ENCODE results near the gene GRB7. TPM values are rescaled to one million over a fixed set of nuclear protein-coding genes. Genes with fewer than 3 reads are reported as not detected.

The GRB7 gene
- total RNA-seq, 1 donor from 2014 or later = 34.5 TPM

- peak overlapping the region; percentile 34 for H3K27ac ChIP-seq
- intact Hi-C loops (cut with DNase I) = no loop called here
- no peak overlapping the region for H3K4me3 ChIP-seq
- TF ChIP-seq, protein P1, sequence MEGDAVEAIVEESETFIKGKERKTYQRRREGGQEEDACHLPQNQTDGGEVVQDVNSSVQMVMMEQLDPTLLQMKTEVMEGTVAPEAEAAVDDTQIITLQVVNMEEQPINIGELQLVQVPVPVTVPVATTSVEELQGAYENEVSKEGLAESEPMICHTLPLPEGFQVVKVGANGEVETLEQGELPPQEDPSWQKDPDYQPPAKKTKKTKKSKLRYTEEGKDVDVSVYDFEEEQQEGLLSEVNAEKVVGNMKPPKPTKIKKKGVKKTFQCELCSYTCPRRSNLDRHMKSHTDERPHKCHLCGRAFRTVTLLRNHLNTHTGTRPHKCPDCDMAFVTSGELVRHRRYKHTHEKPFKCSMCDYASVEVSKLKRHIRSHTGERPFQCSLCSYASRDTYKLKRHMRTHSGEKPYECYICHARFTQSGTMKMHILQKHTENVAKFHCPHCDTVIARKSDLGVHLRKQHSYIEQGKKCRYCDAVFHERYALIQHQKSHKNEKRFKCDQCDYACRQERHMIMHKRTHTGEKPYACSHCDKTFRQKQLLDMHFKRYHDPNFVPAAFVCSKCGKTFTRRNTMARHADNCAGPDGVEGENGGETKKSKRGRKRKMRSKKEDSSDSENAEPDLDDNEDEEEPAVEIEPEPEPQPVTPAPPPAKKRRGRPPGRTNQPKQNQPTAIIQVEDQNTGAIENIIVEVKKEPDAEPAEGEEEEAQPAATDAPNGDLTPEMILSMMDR (IDR thresholded peaks at IDR 0.05) = no peak
- no peaks in the 10 kb centered on the region for H3K36me3 ChIP-seq
- no peaks in the 10 kb centered on the region for H3K9me3 ChIP-seq
- ATAC-seq (no peak), DNase-seq (no peak)
- H3K4me1 ChIP-seq = no peaks in the 10 kb centered on the region
- peaks cover 12% of the 10 kb centered on the region for H3K27me3 ChIP-seq (ENCODE audit: low read depth)
Measured at GRCh38 chr17:39772987-39773934, 35.5 kb downstream of the GRB7 start.

DNA sequence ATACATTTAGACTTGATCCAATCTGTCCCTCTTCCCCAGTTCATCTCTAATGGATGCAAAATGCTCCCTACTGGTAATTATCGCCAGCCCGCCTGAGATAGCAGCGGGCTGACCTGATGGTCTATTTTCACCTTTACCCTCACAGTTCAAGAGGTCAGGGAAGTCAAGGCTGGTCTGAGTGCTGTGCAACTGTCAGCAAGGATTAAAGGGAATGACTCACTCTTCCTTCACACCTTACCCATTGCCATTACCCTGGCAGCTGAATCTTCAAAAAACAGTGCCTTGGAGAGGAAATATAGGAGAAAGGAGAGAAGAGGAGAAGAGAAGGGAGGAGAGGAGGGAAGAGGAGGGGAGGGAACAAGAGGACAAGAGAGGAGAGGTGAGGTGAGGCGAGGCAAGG lies 36.3 kb downstream of the GRB7 start:
- intact Hi-C loops (cut with DNase I) = no loop called here
- H3K36me3 ChIP-seq = no peaks in the 10 kb centered on the region
- no peaks in the 10 kb centered on the region for H3K4me1 ChIP-seq
- no peaks in the 10 kb centered on the region for H3K9me3 ChIP-seq
- ATAC-seq = no peak
- peaks cover 15% of the 10 kb centered on the region for H3K27me3 ChIP-seq (ENCODE audit: low read depth)
- DNase-seq = no peak
- TF ChIP-seq, protein P1 (IDR thresholded peaks at IDR 0.05) = no peak
- no peak overlapping the region for H3K4me3 ChIP-seq
- peak overlapping the region; percentile 6 for H3K27ac ChIP-seq

- H3K27me3 ChIP-seq (ENCODE audit: low read depth) = peaks cover 17% of the 10 kb centered on the region
- H3K4me1 ChIP-seq = no peaks in the 10 kb centered on the region
- no peak for ATAC-seq
- TF ChIP-seq, protein P1 (IDR thresholded peaks at IDR 0.05) = no peak
- H3K4me3 ChIP-seq = peak overlapping the region; percentile 36
- no peak for DNase-seq
- H3K36me3 ChIP-seq = no peaks in the 10 kb centered on the region
- H3K27ac ChIP-seq = no peak overlapping the region
- H3K9me3 ChIP-seq = no peaks in the 10 kb centered on the region
- intact Hi-C loops (cut with DNase I) = no loop called here
Measured at GRCh38 chr17:39775031-39775430, 37.3 kb downstream of the GRB7 start.

DNA sequence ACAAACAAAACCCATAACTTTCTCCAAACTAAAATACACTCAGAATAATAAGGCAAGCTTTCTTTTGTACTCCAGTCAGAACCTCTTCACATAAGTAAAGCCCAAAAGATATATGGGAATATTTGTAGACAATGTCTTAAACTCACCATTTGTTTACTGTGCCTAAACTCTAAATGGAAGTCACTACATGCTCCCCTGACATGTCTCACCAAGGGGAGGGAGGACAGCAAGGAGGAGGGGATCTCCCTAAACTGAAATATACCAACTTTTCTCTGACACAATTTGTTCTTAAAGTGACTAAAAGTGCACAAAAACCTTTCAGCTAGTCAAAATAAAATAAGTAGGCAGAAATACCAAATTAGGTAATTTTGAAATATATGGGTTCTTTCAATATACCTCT lies 38.5 kb downstream of the GRB7 start:
- Histone ChIP-seq H3K27ac (no peak overlapping the region), H3K4me1 (peaks cover 6% of the 10 kb centered on the region), H3K27me3 (ENCODE audit: low read depth) (peaks cover 17% of the 10 kb centered on the region), H3K36me3 (no peaks in the 10 kb centered on the region), H3K4me3 (peak overlapping the region; percentile 36), H3K9me3 (no peaks in the 10 kb centered on the region)
- DNase-seq = no peak
- TF ChIP-seq, protein P1 (IDR thresholded peaks at IDR 0.05) = no peak
- no peak for ATAC-seq
- intact Hi-C loops (cut with DNase I) = no loop called here

DNA sequence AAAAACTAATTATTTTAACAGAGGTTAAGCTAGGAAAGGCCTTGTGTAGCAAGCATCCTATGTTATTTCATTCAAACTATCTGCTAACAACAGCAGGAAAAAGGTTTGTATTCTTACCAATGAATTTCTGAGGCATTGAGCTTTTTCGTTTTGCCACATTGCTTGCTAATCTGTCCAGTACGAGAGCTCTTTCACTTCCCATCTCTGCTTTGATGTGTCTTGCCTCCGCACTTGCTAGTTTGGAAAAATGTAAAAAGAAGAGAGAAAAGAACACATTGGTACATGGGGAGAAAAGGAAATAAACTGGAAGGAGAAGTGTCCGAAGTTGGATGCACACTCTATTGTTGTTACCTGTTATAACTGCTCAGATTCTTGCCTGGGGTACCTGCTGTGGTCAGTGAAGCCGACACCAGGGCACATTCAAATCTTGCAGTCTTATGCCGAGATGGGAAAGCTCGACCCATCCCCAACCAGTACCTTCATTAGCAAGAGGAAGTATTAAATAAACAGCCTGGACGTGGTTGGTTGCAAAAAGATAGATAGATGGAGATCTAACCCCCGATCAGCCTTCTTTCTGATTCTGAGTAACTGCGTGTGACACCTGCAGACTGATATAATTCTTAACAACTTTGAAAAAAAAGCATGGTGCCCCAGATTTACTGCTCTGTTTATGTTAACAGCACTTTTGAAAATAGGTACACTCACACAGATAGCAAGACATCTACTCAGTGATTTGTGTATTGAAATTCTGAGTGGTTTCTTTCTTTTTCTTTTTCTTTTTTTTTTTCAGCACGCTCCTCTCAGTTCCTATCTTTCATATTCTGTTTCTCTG lies 40.0 kb downstream of the GRB7 start:
- H3K27ac ChIP-seq = peak overlapping the region; percentile 4
- H3K36me3 ChIP-seq = no peaks in the 10 kb centered on the region
- peak overlapping the region; percentile 36 for H3K4me3 ChIP-seq
- H3K9me3 ChIP-seq = no peaks in the 10 kb centered on the region
- peaks cover 15% of the 10 kb centered on the region for H3K4me1 ChIP-seq
- TF ChIP-seq, protein P1 (IDR thresholded peaks at IDR 0.05) = no peak
- ATAC-seq = no peak
- intact Hi-C loops (cut with DNase I) = no loop called here
- peaks cover 17% of the 10 kb centered on the region for H3K27me3 ChIP-seq (ENCODE audit: low read depth)
- no peak for DNase-seq
